Mononuclear cell (primary cell): ENCODE measurements around the gene NEURL1. TPM values are rescaled to one million over a fixed set of nuclear protein-coding genes. Genes with fewer than 3 reads are reported as not detected.
"Not testable (repeated sequence)": the region's sequence is repeated elsewhere in the genome, so short reads cannot be mapped to it uniquely, and the experiment has no call there.

Experiments
- H3K27me3 ChIP-seq: 2 replicates; pipeline ENCODE4 v1.6.0; 2011; ENCODE audit warnings: low read length, control low read depth; ENCODE audit not compliant: insufficient read depth
- H3K4me1 ChIP-seq: 2 replicates; pipeline ENCODE4 v1.5.1; 2011; ENCODE audit warnings: mild to moderate bottlenecking, low read length, control low read depth; ENCODE audit not compliant: insufficient read depth
- H3K4me3 ChIP-seq: 2 replicates; pipeline ENCODE4 v1.5.1; 2011; ENCODE audit warnings: mild to moderate bottlenecking, low read length, moderate library complexity
- H3K9me3 ChIP-seq: 2 replicates; pipeline ENCODE4 v1.5.1; 2011; ENCODE audit warnings: low read depth, mild to moderate bottlenecking, control low read depth, low read length
- total RNA-seq: library from RNA; depleted of rRNA; stranded (reverse); fragments of >200 nt; gene quantifications from one replicate; pipeline ENCODE4 v1.2.3, GENCODE V29; 2012

The NEURL1 gene
- total RNA-seq, 1 donor = 4.8 TPM

GRCh38 chr10:103622935-103623574 is 129.6 kb downstream of the NEURL1 start:
- Histone ChIP-seq H3K4me1 (no peaks in the 10 kb centered on the region), H3K9me3 (no peaks in the 10 kb centered on the region), H3K4me3 (no peak overlapping the region), H3K27me3 (no peaks in the 10 kb centered on the region)

GRCh38 chr10:103626178-103626577 is 132.7 kb downstream of the NEURL1 start:
- H3K4me1 ChIP-seq = no peaks in the 10 kb centered on the region
- no peaks in the 10 kb centered on the region for H3K27me3 ChIP-seq
- H3K9me3 ChIP-seq = no peaks in the 10 kb centered on the region

GRCh38 chr10:103627111-103627892 is 133.8 kb downstream of the NEURL1 start:
- H3K4me3 ChIP-seq = no peak overlapping the region
- no peaks in the 10 kb centered on the region for H3K9me3 ChIP-seq
- H3K27me3 ChIP-seq = no peaks in the 10 kb centered on the region
- H3K4me1 ChIP-seq = no peaks in the 10 kb centered on the region

More at GRCh38 chr10:103626178-103626577, 132.7 kb downstream of the NEURL1 start:
- no peak overlapping the region for H3K4me3 ChIP-seq

GRCh38 chr10:103627893-103628292 is 134.4 kb downstream of the NEURL1 start:
- no peaks in the 10 kb centered on the region for H3K4me1 ChIP-seq
- H3K27me3 ChIP-seq = no peaks in the 10 kb centered on the region
- no peaks in the 10 kb centered on the region for H3K9me3 ChIP-seq
- H3K4me3 ChIP-seq = no peak overlapping the region

GRCh38 chr10:103629581-103629980 is 136.1 kb downstream of the NEURL1 start:
- Histone ChIP-seq H3K4me1 (no peaks in the 10 kb centered on the region), H3K4me3 (no peak overlapping the region), H3K27me3 (no peaks in the 10 kb centered on the region), H3K9me3 (no peaks in the 10 kb centered on the region)

- Histone ChIP-seq H3K9me3 (no peaks in the 10 kb centered on the region), H3K4me1 (no peaks in the 10 kb centered on the region), H3K4me3 (no peak overlapping the region), H3K27me3 (no peaks in the 10 kb centered on the region)
Observed at GRCh38 chr10:103630156-103630555, 136.7 kb downstream of the NEURL1 start.

- Histone ChIP-seq H3K27me3 (no peaks in the 10 kb centered on the region), H3K4me3 (no peak overlapping the region)
Observed at GRCh38 chr10:103632247-103632642, 138.7 kb downstream of the NEURL1 start.

GRCh38 chr10:103632871-103633270 is 139.4 kb downstream of the NEURL1 start:
- H3K4me3 ChIP-seq, H3K27me3 ChIP-seq, H3K9me3 ChIP-seq, H3K4me1 ChIP-seq: not testable (repeated sequence)

More at GRCh38 chr10:103632247-103632642, 138.7 kb downstream of the NEURL1 start:
- Histone ChIP-seq H3K9me3 (no peaks in the 10 kb centered on the region), H3K4me1 (no peaks in the 10 kb centered on the region)

- H3K27me3 ChIP-seq = no peaks in the 10 kb centered on the region
- H3K4me1 ChIP-seq = no peaks in the 10 kb centered on the region
- H3K4me3 ChIP-seq = no peak overlapping the region
- no peaks in the 10 kb centered on the region for H3K9me3 ChIP-seq
Observed at GRCh38 chr10:103633846-103634245, 140.3 kb downstream of the NEURL1 start.

- Histone ChIP-seq H3K27me3 (no peaks in the 10 kb centered on the region), H3K4me1 (no peaks in the 10 kb centered on the region), H3K4me3 (no peak overlapping the region), H3K9me3 (no peaks in the 10 kb centered on the region)
Observed at GRCh38 chr10:103635580-103635979, 142.1 kb downstream of the NEURL1 start.

GRCh38 chr10:103636492-103636891 is 143.0 kb downstream of the NEURL1 start:
- Histone ChIP-seq H3K9me3 (no peaks in the 10 kb centered on the region), H3K4me1 (no peaks in the 10 kb centered on the region), H3K4me3 (no peak overlapping the region), H3K27me3 (no peaks in the 10 kb centered on the region)

- Histone ChIP-seq H3K9me3 (no peaks in the 10 kb centered on the region), H3K4me1 (no peaks in the 10 kb centered on the region), H3K4me3 (no peak overlapping the region), H3K27me3 (no peaks in the 10 kb centered on the region)
Observed at GRCh38 chr10:103637011-103637410, 143.5 kb downstream of the NEURL1 start.

- H3K4me3 ChIP-seq = no peak overlapping the region
- H3K9me3 ChIP-seq = no peaks in the 10 kb centered on the region
- no peaks in the 10 kb centered on the region for H3K27me3 ChIP-seq
Observed at GRCh38 chr10:103637927-103638557, 144.5 kb downstream of the NEURL1 start.

GRCh38 chr10:103638948-103639347 is 145.4 kb downstream of the NEURL1 start:
- no peaks in the 10 kb centered on the region for H3K27me3 ChIP-seq
- no peaks in the 10 kb centered on the region for H3K4me1 ChIP-seq
- no peak overlapping the region for H3K4me3 ChIP-seq
- H3K9me3 ChIP-seq = no peaks in the 10 kb centered on the region

More at GRCh38 chr10:103637927-103638557, 144.5 kb downstream of the NEURL1 start:
- H3K4me1 ChIP-seq = no peaks in the 10 kb centered on the region

- no peak overlapping the region for H3K4me3 ChIP-seq
- H3K4me1 ChIP-seq = peaks cover 12% of the 10 kb centered on the region
- H3K27me3 ChIP-seq = no peaks in the 10 kb centered on the region
- no peaks in the 10 kb centered on the region for H3K9me3 ChIP-seq
Observed at GRCh38 chr10:103640436-103641181, 147.1 kb downstream of the NEURL1 start.
